A673 (cell line): Measurements from ENCODE around the gene FBXO31.

Experiments
- CTCF ChIP-seq: fragments of 300-800, 200-600 bp; sonication (generic); conservative IDR thresholded peaks from 2 replicates; pipeline ENCODE4 v1.5.1; 2017; ENCODE audit warnings: low read depth, mild to moderate bottlenecking, antibody characterized with exemption, low read length, moderate library complexity, mixed read lengths
- EZH2 ChIP-seq: fragments of 200-600 bp; sonication (generic); IDR thresholded peaks from 2 replicates; pipeline ENCODE4 v1.6.1; 2017; ENCODE audit warnings: borderline replicate concordance, low read depth, mild to moderate bottlenecking, mixed read lengths, antibody characterized with exemption, low read length; ENCODE audit not compliant: poor library complexity, severe bottlenecking

GRCh38 chr16:87406495-87407088 is 23.0 kb upstream of the FBXO31 start:
- no peak for TF ChIP-seq CTCF
- TF ChIP-seq EZH2 = no peak
